Hippocampal formation (tissue), 2 donors: ENCODE measurements around the gene SHLD1.

Source experiments
- DNase-seq, 2 donors: peaks; one replicate each; lab custom pipeline; 2025; lab: John Stamatoyannopoulos, UW

Gene SHLD1

DNA sequence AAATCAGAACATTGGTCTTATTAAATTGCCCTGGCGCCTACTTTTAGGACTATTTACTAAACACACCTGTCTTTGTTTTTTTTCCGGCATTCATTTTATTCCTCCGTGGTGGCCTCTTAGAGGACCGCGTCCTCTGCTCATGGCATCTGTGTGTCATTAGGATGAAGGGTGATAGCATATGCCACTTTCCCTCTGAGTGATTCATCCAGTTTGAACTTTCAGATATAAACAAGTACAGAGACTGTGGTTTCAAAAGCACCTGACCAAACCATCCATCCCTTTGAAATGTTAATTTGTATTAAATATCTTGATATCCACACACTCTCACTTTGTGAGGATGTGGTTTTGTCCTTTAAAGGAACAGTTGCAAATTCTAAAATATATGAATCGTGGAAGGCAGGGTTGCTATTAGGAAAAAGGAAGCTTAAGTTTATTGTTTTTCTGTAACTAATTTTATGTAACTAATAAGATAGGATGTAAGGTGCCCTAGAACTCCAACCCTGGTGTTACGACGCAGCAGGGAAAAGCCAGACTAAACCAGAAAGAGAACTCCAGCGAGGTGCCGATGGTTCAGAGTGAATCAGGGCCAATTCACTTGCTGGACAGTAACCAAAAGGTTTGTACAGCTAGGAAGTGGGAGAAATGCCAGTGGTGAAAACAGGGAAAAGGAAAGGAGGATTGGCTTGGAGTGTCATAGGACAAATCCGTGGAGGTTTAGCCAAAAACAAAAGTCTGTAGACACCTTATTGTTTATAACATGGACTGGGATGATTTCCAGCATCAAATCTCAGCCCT lies 98.7 kb downstream of the SHLD1 start:
- DNase-seq = no peak

DNA sequence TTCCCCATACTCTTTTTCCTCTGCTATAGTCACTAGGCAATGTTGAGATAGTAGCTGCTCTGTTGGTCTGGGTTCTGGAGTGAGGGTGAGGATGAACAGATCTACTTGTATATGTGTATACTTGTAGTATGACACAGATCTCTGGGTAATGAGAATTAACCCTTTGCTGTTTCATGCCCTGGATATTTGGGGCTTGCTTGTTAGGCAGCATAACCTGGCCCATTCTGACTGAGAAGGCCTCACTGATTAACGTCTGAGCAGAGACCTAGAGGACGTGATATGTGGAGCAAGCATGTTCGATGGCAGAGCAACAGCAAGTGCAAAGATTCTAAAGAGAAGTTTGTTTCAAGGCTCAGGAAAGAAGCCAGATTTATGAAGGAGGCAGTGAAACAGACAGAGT lies 105.7 kb downstream of the SHLD1 start:
- no peak for DNase-seq

DNA sequence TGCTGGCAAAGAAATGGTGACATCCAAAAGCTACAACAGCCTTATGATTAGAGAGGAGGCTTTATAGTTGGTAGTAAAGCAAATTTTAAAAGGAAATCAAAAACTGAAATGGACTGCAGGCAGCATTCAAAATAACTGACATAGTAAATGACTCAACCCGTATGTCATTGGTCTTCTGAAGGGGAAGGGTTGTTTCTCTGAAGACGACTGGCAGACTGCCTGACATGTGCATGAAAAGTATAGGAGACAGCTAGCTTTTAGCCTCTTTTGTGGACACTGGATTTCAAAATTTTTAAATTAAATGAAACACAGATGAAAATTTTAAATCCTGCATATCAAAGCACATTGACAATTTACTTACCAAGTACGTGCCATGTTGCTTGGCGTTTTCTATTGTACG lies 109.4 kb downstream of the SHLD1 start:
- DNase-seq = no peak

DNA sequence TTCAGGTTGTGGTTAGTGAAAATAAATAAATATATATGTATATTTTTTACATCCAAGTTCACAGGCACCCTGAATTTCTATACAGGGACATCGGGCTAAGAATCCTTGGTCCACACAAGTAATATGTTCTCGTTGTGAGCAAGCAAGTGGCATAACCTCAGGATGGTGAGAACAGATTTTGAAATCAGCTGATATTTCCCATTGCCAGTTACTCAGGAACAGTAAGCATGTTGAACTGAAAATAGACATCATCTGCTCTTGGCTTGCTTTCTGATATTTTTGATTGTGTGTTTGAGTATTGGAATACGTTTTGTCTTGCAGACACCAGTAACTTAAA lies 112.5 kb downstream of the SHLD1 start:
- no peak for DNase-seq

- no peak for DNase-seq
These were observed 113.0 kb downstream of the SHLD1 start for GRCh38 chr20:5863040-5863833.

DNA sequence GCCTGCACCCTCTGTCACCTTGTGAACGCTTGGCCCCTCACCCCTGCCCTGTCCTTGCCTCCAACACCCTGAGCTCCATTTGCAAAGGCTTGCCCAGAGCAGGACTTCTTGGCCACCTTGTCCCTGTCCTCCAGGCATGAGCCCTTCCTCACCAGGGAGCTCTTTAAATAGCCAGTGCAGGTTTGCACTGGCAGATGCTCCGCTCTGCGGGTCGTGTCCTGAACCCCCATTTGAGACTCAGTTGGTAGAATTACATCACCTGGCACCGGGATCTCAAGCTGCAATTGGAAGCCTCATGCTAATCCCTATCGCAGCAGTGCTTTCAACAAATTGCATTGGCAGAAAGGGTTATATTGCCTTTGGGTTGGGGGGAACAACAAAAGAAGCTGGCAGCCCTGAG lies 114.2 kb downstream of the SHLD1 start:
- no peak for DNase-seq

GRCh38 chr20:5864873-5865587 lies 114.8 kb downstream of the SHLD1 start:
- no peak for DNase-seq

DNA sequence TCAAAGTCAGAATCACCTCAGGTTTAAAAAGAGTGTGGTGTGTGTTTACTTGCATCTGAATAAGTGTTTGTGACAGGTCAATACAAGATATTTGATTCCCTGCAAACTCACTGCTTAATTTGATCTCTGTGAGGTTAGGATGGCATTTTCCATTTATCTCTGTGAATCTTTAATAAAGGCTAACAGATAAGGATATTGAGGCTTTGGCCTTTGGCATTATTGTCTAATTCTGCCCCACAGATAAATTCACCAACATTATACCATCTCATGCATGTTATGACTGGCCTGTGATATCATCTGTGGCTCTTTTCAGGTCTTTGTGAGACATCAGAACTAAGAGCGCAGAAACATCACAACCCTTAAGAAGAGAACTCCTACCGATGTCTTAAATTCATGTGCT lies 115.4 kb downstream of the SHLD1 start:
- no peak for DNase-seq

GRCh38 chr20:5870568-5870981 lies 120.4 kb downstream of the SHLD1 start:
- no peak for DNase-seq

DNA sequence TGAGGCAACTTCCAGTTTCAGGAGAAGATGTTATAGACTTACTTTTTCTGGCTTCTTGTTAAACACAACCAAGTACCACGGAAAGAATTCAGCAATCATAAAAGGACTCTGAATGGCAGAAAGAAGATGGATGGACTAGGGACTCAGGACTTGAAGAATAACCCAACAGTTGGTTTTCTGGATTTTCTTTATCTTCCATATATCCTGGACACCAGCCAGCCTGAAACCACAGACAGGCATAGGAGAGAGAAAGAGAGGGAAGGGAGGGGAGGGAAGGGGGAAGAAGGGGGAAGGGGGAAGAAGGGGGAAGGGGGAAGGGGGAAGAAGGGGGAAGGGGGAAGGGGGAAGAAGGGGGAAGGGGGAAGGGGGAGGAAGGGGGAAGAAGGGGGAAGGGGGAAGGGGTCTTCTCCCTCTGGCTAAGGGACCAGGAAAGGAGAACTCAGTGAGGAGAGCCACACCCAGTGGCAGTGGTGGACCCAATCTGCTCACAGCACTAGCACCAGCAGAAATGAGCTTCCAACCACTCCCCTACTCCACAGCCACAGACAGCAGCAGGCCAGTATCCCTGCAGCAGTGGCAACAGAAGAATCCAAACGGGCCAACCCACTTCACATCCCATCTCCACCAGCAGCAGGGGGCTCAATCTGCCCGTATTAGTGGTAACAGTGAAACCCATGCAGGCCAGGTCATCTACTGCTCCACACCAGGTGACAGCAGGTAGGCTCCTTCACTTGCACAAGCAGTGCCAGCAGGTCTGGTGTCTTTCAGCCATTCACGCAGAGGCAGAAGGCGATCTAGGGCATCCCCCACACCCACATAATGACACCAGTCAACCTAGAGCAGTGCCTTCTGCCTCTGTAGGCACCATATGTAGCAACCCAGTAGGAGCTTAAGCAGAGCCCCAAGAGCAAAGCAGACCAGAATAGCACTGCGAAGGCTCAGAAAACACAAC lies 121.5 kb downstream of the SHLD1 start:
- DNase-seq = no peak

GRCh38 chr20:5877128-5877527 lies 126.9 kb downstream of the SHLD1 start:
- no peak for DNase-seq

- DNase-seq = no peak
These were observed 130.1 kb downstream of the SHLD1 start for GRCh38 chr20:5880326-5880725.

- no peak for DNase-seq
These were observed 131.5 kb downstream of the SHLD1 start for GRCh38 chr20:5881703-5882102.

DNA sequence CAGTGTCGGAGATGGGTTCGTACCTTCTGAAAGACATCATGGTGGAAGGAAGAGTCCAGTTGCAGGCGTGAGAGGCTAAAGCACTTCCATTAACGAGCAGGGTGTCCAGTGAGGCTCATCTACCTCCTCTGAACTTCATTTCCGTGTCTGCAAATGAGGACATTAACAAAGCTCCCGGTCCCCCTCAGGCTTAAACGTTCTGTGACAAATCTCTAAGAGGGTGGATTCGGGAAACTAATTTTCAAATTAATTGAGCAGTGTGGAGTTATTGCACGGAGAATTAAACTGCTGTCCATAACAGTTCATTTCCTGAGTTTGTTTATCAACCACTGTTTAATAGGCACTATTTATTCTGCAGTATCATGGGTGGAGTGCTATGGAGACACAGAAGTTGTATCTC lies 132.0 kb downstream of the SHLD1 start:
- no peak for DNase-seq

GRCh38 chr20:5884465-5885335 lies 134.5 kb downstream of the SHLD1 start:
- no peak for DNase-seq

GRCh38 chr20:5885866-5886265 lies 135.7 kb downstream of the SHLD1 start:
- no peak for DNase-seq

- no peak for DNase-seq
These were observed 136.6 kb downstream of the SHLD1 start for GRCh38 chr20:5886788-5887187.

DNA sequence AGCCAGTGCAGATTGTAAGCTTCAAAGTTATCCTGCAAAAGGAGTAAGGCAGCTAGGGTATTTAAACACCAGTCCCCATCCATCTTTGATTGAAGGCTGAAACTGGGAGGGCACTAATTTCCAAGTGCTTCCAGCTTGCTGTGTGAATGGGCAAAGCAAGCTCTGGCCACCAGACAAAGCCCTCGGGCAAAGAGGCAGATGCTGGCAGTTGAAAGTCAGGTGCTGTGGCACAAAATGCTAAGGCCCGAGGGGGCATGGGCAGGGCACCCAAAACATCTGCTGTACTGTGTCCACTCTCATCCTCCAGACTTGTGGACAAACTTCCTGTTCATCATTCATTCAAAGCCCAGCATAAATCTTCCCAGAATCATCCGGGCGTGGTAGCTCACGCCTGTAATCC lies 137.2 kb downstream of the SHLD1 start:
- DNase-seq = no peak

GRCh38 chr20:5888041-5888440 lies 137.8 kb downstream of the SHLD1 start:
- DNase-seq = no peak

DNA sequence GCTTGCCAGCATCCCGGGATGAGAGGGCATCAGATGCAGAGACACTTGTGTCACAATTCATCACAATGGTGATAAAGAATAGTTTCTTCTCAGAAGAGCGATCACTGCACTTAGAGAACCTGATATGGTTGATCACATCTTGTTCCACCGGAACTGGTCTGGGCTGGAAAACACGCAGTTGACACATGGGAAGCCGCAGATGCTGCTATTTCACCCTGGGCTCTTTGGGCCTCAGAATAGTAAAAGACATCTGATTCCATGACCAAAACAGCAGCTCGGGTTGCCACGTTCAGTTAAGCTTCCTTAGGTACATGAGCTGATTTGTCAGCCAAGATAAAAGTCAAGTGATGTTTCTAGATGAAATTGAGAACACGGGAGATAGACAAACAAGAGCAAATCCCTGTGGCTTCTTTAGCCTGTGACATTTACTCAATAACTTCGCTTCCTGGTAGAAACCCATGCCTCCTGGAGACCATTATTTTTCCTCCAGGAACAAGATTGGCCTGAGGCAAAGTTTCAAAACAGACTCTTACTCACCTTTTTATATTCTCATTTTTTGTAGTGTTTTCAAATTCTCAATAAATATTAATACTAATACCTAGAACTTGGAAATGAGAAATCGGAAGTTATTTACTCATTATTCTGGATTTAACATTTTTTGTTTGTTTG lies 140.7 kb downstream of the SHLD1 start:
- DNase-seq = no peak
